Measurements from ENCODE around the gene OR52I2.

OR52I2 gene

GRCh38 chr11:4581443-4581842, at the start of gene OR52I2:
Gene OR52I2, plus strand, starts transcription at chr11:4581743.
- peaks cover 25% of the 10 kb centered on the region for H3K27me3 Mint-ChIP-seq (ENCODE audit: low read depth)
- H3K36me3 Mint-ChIP-seq (ENCODE audit: low read depth): no peaks in the 10 kb centered on the region
- no peaks in the 10 kb centered on the region for H3K4me1 Mint-ChIP-seq (ENCODE audit: low read depth)
- no peak within 1 kb of the TSS for H3K4me3 Mint-ChIP-seq
- no peak within 1 kb of the TSS for H3K27ac Mint-ChIP-seq
- no peaks in the 10 kb centered on the region for H3K9me3 Mint-ChIP-seq

DNA sequence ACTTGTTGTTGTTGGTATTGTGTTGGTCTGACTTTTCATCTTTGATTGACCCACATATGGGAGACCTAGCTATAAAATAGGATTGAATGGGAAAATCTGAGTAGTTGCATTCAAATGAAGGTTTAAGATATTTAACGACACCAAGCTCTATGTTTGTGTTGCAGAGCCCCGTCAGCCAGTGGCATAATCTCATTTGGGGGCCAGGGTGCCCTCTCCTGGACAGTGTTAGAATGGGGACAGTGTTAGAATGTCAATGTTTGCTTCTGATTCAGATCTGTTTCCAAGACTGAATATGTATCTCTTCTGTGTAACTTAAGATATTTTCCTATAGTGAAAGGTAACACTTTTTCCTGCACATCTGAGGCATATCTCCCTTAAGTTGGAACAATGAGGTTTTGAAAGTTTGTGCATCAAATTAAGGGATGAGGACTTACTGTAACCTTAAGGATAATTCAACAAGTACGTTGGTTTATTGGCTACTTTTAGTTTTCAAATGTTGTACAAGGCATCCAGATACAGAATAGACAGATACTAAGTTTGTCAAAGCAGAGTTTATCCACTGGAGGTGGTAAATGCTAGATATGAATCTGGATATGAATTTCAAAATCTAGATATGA, 41.8 kb upstream of the OR52I2 start:
- peaks cover 4% of the 10 kb centered on the region for H3K27me3 Mint-ChIP-seq (ENCODE audit: low read depth)

GRCh38 chr11:4541071-4541470, 40.5 kb upstream of the OR52I2 start:
- Mint-ChIP-seq H3K27ac (no peak overlapping the region), H3K9me3 (no peaks in the 10 kb centered on the region), H3K36me3 (ENCODE audit: low read depth) (no peaks in the 10 kb centered on the region), H3K27me3 (ENCODE audit: low read depth) (peaks cover 4% of the 10 kb centered on the region), H3K4me1 (ENCODE audit: low read depth) (no peaks in the 10 kb centered on the region), H3K4me3 (no peak overlapping the region)

More for the DNA sequence above, 41.8 kb upstream of the OR52I2 start:
- no peak overlapping the region for H3K27ac Mint-ChIP-seq
- H3K4me1 Mint-ChIP-seq (ENCODE audit: low read depth): no peaks in the 10 kb centered on the region
- H3K4me3 Mint-ChIP-seq: no peak overlapping the region
- H3K9me3 Mint-ChIP-seq: no peaks in the 10 kb centered on the region
- no peaks in the 10 kb centered on the region for H3K36me3 Mint-ChIP-seq (ENCODE audit: low read depth)

DNA sequence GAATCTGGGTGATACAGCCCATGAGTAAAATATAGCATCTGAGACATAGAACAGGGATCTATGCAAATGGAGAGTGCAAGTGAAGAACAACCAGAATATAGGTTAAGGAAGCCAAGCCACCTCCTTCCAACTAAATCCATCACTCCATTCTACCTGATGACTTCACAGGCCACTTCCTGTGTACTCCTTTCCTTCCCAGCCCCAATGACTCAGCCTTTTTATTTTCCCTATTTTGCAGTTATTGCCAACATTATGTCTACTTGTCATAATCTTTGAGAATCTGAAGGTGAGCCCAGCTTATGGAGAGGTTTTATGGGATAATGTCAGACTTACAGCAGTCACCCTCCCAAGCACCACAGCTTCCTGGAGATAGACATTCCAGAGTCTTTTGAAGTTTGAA, 38.0 kb upstream of the OR52I2 start:
- Mint-ChIP-seq H3K27me3 (ENCODE audit: low read depth) (peaks cover 3% of the 10 kb centered on the region), H3K4me1 (ENCODE audit: low read depth) (no peaks in the 10 kb centered on the region), H3K9me3 (no peaks in the 10 kb centered on the region), H3K27ac (no peak overlapping the region), H3K36me3 (ENCODE audit: low read depth) (no peaks in the 10 kb centered on the region), H3K4me3 (no peak overlapping the region)

GRCh38 chr11:4544891-4545290, 36.7 kb upstream of the OR52I2 start, which contains the start of gene OR52M1:
Gene OR52M1, plus strand, starts transcription at chr11:4545191. Its CDS starts 0 bp downstream, at chr11:4545191.
- Mint-ChIP-seq H3K27me3 (ENCODE audit: low read depth) (no peaks in the 10 kb centered on the region), H3K27ac (no peak within 1 kb of the TSS), H3K9me3 (no peaks in the 10 kb centered on the region), H3K4me1 (ENCODE audit: low read depth) (no peaks in the 10 kb centered on the region), H3K36me3 (ENCODE audit: low read depth) (no peaks in the 10 kb centered on the region), H3K4me3 (no peak within 1 kb of the TSS)

- H3K9me3 Mint-ChIP-seq: no peaks in the 10 kb centered on the region
- no peaks in the 10 kb centered on the region for H3K4me1 Mint-ChIP-seq (ENCODE audit: low read depth)
- H3K4me3 Mint-ChIP-seq: no peak overlapping the region
- no peak overlapping the region for H3K27ac Mint-ChIP-seq
- no peaks in the 10 kb centered on the region for H3K27me3 Mint-ChIP-seq (ENCODE audit: low read depth)
- no peaks in the 10 kb centered on the region for H3K36me3 Mint-ChIP-seq (ENCODE audit: low read depth)
These were observed 34.7 kb upstream of the OR52I2 start for GRCh38 chr11:4546878-4547277.

- Mint-ChIP-seq H3K27me3 (ENCODE audit: low read depth) (no peaks in the 10 kb centered on the region), H3K36me3 (ENCODE audit: low read depth) (no peaks in the 10 kb centered on the region), H3K4me3 (no peak overlapping the region), H3K27ac (no peak overlapping the region), H3K4me1 (ENCODE audit: low read depth) (no peaks in the 10 kb centered on the region), H3K9me3 (no peaks in the 10 kb centered on the region)
These were observed 34.1 kb upstream of the OR52I2 start for GRCh38 chr11:4547416-4547815.

GRCh38 chr11:4551346-4551979, 30.1 kb upstream of the OR52I2 start:
- H3K27ac Mint-ChIP-seq: no peak overlapping the region
- H3K9me3 Mint-ChIP-seq: no peaks in the 10 kb centered on the region
- H3K36me3 Mint-ChIP-seq (ENCODE audit: low read depth): no peaks in the 10 kb centered on the region
- no peaks in the 10 kb centered on the region for H3K27me3 Mint-ChIP-seq (ENCODE audit: low read depth)
- H3K4me1 Mint-ChIP-seq (ENCODE audit: low read depth): no peaks in the 10 kb centered on the region
- no peak overlapping the region for H3K4me3 Mint-ChIP-seq

GRCh38 chr11:4559527-4560440, 21.8 kb upstream of the OR52I2 start:
- Mint-ChIP-seq H3K27ac (no peak overlapping the region), H3K36me3 (ENCODE audit: low read depth) (no peaks in the 10 kb centered on the region), H3K27me3 (ENCODE audit: low read depth) (peaks cover 3% of the 10 kb centered on the region), H3K4me1 (ENCODE audit: low read depth) (no peaks in the 10 kb centered on the region), H3K9me3 (no peaks in the 10 kb centered on the region), H3K4me3 (no peak overlapping the region)

DNA sequence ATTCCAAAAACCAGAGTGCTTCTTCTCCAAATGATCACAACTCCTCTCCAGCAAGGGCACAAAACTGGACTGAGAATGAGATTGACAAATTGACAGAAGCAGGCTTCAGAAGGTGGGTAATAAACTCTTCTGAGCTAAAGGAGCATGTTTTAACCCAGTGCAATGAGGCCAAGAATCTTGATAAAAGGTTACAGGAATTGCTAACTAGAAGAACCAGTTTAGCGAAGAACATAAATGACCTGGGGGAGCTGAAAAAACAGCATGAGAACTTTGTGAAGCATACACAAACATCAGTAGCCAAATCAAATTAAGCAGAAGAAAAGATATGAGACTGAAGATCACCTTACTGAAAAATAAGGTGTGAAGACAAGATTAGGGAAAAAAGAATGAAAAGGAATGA, 21.1 kb upstream of the OR52I2 start:
- no peaks in the 10 kb centered on the region for H3K9me3 Mint-ChIP-seq
- no peaks in the 10 kb centered on the region for H3K36me3 Mint-ChIP-seq (ENCODE audit: low read depth)
- H3K27ac Mint-ChIP-seq: no peak overlapping the region
- H3K27me3 Mint-ChIP-seq (ENCODE audit: low read depth): peaks cover 3% of the 10 kb centered on the region
- no peak overlapping the region for H3K4me3 Mint-ChIP-seq
- H3K4me1 Mint-ChIP-seq (ENCODE audit: low read depth): no peaks in the 10 kb centered on the region

DNA sequence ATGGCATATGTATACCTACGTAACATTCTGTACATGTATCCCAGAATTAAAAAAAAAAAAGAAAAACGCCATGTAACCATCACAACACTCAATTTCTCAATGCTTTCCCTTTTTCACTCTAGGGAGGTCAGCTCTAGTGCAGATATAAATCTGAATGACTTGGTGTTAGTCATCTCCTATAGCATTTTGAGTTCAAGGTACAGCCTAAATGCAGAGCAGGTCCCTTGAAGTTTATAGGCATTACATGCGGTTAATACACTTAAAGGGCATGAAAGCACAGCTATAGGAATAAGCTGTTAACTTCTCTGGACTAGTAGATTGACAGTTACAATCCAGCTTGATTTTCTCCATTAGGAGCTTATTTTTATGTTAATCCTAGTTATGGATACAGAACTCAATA, 16.2 kb upstream of the OR52I2 start:
- no peaks in the 10 kb centered on the region for H3K9me3 Mint-ChIP-seq
- H3K27ac Mint-ChIP-seq: no peak overlapping the region
- peaks cover 3% of the 10 kb centered on the region for H3K27me3 Mint-ChIP-seq (ENCODE audit: low read depth)
- no peaks in the 10 kb centered on the region for H3K4me1 Mint-ChIP-seq (ENCODE audit: low read depth)
- no peak overlapping the region for H3K4me3 Mint-ChIP-seq
- H3K36me3 Mint-ChIP-seq (ENCODE audit: low read depth): no peaks in the 10 kb centered on the region

- Mint-ChIP-seq H3K36me3 (ENCODE audit: low read depth) (no peaks in the 10 kb centered on the region), H3K9me3 (no peaks in the 10 kb centered on the region), H3K27me3 (ENCODE audit: low read depth) (peaks cover 3% of the 10 kb centered on the region), H3K4me3 (no peak overlapping the region), H3K27ac (no peak overlapping the region), H3K4me1 (ENCODE audit: low read depth) (no peaks in the 10 kb centered on the region)
These were observed 12.5 kb upstream of the OR52I2 start for GRCh38 chr11:4569075-4569474.

- peaks cover 11% of the 10 kb centered on the region for H3K4me1 Mint-ChIP-seq (ENCODE audit: low read depth)
- no peaks in the 10 kb centered on the region for H3K36me3 Mint-ChIP-seq (ENCODE audit: low read depth)
- H3K27me3 Mint-ChIP-seq (ENCODE audit: low read depth): peaks cover 23% of the 10 kb centered on the region
- no peak overlapping the region for H3K4me3 Mint-ChIP-seq
- no peak overlapping the region for H3K27ac Mint-ChIP-seq
- H3K9me3 Mint-ChIP-seq: no peaks in the 10 kb centered on the region
These were observed 4.7 kb upstream of the OR52I2 start for GRCh38 chr11:4576880-4577279.

- no peak overlapping the region for H3K27ac Mint-ChIP-seq
- H3K4me1 Mint-ChIP-seq (ENCODE audit: low read depth): peaks cover 11% of the 10 kb centered on the region
- no peaks in the 10 kb centered on the region for H3K36me3 Mint-ChIP-seq (ENCODE audit: low read depth)
- no peak overlapping the region for H3K4me3 Mint-ChIP-seq
- H3K27me3 Mint-ChIP-seq (ENCODE audit: low read depth): peaks cover 25% of the 10 kb centered on the region
- H3K9me3 Mint-ChIP-seq: no peaks in the 10 kb centered on the region
These were observed 3.8 kb upstream of the OR52I2 start for GRCh38 chr11:4577761-4578160.

- Mint-ChIP-seq H3K27me3 (ENCODE audit: low read depth) (peaks cover 30% of the 10 kb centered on the region), H3K9me3 (no peaks in the 10 kb centered on the region), H3K4me1 (ENCODE audit: low read depth) (peaks cover 11% of the 10 kb centered on the region), H3K4me3 (no peak overlapping the region), H3K27ac (no peak overlapping the region), H3K36me3 (ENCODE audit: low read depth) (no peaks in the 10 kb centered on the region)
These were observed 2.9 kb upstream of the OR52I2 start for GRCh38 chr11:4578624-4579023.
